ENCODE data around the gene TRIM75.
"Not testable (repeated sequence)": the region's sequence is repeated elsewhere in the genome, so short reads cannot be mapped to it uniquely, and the experiment has no call there.

TRIM75 gene

DNA sequence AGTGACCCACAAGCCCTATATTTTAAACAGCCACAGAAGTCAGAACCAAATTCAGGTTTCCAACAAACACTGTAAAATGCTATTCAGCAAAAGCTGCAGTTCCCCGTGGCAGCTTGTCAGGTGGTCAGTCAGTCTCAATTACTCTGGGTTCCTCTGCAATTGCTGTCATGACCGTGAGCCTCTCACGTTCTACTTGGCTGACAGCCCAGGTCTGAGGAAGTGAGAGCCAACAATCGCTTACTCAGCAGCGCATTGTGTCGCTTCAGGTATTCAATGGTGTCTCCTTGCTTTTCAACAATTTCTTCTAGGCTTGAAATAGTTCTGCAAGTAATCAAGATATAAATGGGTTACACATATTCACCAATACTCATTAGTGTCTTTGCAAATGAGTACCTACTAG, 25.8 kb downstream of the TRIM75 start:
- DNase-seq, result no peak

DNA sequence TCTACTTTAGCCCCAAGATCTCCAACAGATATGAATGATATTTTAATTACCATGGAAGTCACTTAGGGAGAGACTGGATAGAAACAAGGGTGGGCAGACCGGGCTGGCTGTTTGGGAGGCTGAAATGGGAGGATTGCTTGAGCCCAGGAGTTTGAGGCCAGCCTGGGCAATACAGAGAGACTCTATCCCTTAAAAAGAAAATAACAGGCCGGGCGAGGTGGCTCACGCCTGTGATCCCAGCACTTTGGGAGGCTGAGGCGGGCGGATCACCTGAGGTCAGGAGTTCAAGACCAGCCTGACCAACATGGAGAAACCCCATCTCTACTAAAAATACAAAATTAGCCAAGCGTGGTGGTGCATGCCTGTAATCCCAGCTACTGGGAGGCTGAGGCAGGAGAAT, 31.1 kb downstream of the TRIM75 start:
- DNase-seq, result not testable (repeated sequence)

DNA sequence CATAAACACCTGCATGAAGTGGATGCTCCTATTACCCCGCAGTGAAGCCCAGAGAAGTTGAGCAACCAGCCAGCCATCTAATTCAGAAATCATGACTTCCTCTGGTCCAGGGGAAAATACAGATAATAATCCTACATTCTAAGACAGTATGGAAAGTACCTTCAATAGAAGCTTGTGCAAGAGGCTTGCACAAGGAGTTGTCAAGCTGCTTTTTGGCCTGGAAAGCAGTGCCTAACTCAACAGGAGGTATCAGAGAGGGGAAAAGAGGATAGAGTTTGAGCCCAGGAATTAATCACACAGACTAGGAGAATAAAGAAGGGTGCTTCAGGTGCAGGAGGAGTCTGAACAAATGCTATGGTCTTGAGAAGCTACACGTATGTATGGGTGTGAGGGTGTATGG, 32.3 kb downstream of the TRIM75 start:
- DNase-seq, result no peak

DNA sequence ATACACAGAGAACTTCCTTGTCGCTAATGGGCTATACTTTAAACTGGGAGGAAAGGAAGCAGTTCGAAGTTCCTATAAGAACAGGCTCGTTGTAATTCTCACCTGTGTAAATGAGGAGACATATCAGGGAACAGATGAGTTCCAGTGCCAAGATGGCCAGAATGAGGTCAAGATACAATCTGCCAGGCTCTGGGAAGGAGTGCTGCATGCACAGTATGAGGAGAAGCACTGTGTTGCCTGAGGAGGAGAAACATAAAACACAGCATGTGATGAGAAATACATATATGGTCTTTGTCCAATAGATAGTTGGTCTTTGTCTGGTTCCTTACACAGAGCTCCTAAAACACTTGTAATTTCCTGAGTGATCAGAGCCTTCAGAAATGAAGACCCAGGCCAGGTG, 34.7 kb downstream of the TRIM75 start:
- no peak for DNase-seq

DNA sequence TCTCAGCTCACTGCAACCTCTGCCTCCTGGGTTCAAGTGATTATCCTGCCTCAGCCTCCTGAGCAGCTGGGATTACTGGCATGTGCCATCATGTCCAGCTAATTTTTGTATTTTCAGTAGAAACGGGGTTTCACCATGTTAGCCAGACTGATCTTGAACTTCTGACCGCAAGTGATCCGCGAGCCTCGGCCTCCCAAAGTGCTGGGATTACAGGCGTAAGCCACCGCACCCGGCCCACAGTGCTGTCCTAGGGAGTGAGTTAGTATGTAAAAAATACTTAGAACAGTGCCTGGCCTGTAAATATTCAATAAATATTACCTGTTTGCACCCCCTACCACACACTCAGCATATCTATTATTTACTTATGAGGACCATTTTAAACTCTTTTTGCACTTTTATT, 38.5 kb downstream of the TRIM75 start:
- DNase-seq, result not testable (repeated sequence)

DNA sequence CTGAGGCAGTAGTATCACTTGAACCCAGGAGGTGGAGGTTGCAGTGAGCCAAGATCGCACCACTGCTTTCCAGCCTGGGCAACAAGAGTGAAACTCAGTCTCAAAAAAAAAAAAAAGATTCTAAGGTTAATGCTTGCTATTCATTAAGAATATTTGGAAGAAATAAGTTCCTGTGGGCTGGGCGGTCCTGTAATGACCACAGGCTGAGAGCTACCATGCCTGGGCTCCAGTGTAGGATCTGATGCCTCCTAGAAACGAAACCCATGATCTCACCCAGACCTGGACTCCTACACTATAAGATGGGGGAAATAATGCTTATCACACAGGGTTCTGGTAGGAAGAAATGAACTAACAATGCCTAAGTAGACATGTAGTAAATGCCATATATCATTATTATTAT, 41.2 kb downstream of the TRIM75 start:
- DNase-seq, result no peak

DNA sequence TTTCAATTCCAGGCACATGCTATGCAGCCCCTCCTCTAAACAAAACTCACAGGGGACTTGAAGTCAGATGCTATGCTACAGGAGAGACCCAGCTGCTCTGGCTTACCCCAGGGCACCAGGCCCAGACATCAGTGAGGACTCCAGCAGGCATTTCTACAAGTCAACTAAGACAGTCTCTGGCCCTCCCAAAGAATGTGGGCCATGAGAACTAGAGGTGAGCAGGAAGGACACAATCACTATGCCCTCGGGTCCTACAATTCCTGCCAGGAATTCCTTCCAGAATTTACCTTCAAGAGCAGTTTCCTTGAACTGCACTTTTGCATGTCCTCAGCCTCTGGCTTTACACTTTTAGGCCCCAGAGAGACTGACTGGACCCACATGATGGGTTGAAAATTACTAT, 41.6 kb downstream of the TRIM75 start:
- DNase-seq, result no peak

DNA sequence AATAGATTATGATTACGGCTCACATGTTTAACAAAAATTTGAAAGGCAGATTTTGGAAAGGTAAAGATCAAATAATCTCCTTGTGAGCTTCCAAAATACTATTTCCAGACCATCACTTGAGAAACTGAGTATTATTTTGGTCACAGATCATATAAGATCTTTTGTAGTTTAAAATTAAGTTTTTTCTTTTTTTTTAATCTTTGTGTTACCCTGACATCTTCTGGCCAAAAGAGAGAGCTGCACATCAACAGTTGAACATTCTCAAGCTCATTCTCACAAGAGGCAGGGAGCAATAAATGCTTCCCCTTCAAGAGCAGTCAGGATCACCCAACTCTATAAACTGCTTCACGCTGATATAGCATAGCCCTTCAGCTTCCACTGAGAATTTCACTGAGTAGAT, 43.1 kb downstream of the TRIM75 start:
- DNase-seq, result peak; percentile 50

DNA sequence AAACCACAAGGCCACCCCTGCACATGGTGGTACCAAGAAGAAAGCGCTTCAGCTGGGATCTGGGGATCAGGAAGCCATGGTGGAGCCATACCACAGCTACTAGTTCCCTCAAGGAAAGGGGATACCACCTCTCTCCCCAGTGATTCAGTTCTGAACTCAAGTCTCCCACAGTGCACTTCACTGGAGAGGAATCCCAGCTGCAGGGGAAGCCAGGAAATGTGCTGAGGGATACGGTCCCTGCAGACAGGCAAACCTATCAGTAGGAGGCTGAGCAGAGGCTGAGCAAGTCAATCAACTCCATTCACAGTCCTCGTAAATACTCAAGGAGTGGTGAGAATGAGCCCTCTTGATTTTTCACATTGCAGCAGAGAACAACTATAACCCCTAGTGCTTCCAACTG, 48.0 kb downstream of the TRIM75 start:
- DNase-seq, result no peak

DNA sequence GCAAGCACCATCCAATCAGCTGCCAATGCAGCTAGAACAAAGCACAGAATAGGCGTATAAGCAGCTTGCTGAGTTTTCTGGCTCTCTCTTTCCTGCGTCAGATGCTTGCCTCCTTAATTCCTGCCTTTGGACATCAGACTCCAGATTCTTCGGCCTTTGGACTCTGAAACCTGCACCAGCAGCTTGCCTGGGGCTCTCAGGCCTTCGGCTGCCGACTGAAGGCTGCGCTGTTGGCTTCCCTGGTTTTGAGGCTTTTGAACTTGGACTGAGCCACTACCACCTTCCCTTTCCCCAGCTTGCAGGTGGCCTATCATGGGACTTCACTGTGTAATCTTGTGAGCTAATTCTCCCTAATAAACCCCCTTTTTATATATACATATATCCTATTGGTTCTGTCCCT, 52.9 kb downstream of the TRIM75 start:
- DNase-seq, result no peak

Data from eye (tissue), 1 donor.